Tibial artery (tissue), 4 donors: ENCODE measurements around the gene CSNK1G2.

Source experiments
- DNase-seq, 2 donors: peaks; one replicate each; pipeline ENCODE4 v3.0.0-alpha.2; 2019
- H3K27ac ChIP-seq, 2 donors: fragments of 200-600 bp; sonication (generic) in 1 of 2; 1 replicate in 1 of 2; 2 replicates in 1 of 2; pipeline ENCODE4 v1.5.1; 2018 to 2019; ENCODE audit warnings: mild to moderate bottlenecking in 1 of 2
- H3K27me3 ChIP-seq, 2 donors: fragments of 200-600 bp; sonication (generic) in 1 of 2; one replicate each; pipeline versions ENCODE4 v1.5.1 to v1.6.0; 2016 to 2019
- H3K36me3 ChIP-seq, 3 donors: fragments of 200-600 bp; sonication (generic) in 2 of 3; one replicate each; pipeline ENCODE4 v1.5.1; 2016 to 2019; ENCODE audit warnings: mild to moderate bottlenecking in 2 of 3
- H3K4me1 ChIP-seq, 4 donors: fragments of 200-600 bp; sonication (generic) in 2 of 4; 1 replicate in 3 of 4; 2 replicates in 1 of 4; pipeline ENCODE4 v1.5.1; 2016 to 2019
- H3K4me3 ChIP-seq, 2 donors: fragments of 200-600 bp; sonication (generic) in 1 of 2; 1 replicate in 1 of 2; 2 replicates in 1 of 2; pipeline ENCODE4 v1.5.1; 2018 to 2019; ENCODE audit warnings: mild to moderate bottlenecking in 2 of 2
- H3K9me3 ChIP-seq, 3 donors: fragments of 200-600 bp; sonication (generic) in 1 of 3; one replicate each; pipeline ENCODE4 v1.5.1; 2016 to 2019
- intact Hi-C: fragments of 100-400 bp; cut with DNase I; formaldehyde crosslinking; loops from one replicate; pipeline ENCODE4 v1.15.0; 2023; ENCODE audit warnings: low total_unique reads
- TF ChIP-seq, protein P1 (sequence below), 2 experiments: fragments of 200-600 bp in 1 of 2; fragments of 450-650 bp in 1 of 2; IDR thresholded peaks; one replicate each; pipeline ENCODE4 v1.5.1; 2017 to 2019; ENCODE audit warnings: antibody characterized with exemption in 2 of 2, mild to moderate bottlenecking in 1 of 2, moderate library complexity in 1 of 2

The CSNK1G2 gene

DNA sequence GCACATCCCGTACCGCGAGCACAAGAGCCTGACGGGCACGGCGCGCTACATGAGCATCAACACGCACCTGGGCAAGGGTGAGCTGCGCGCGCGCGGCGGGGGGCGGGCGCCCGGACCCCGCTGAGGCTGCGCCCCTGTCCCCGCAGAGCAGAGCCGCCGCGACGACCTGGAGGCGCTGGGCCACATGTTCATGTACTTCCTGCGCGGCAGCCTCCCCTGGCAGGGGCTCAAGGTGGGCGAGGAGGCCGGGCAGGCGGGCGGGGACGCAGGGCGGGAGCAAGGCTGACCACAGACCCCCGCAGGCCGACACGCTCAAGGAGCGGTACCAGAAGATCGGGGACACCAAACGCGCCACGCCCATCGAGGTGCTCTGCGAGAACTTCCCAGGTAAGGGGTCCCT, 38.0 kb downstream of the CSNK1G2 start:
- intact Hi-C loops: no loop called here
- no peak overlapping the region for H3K4me3 ChIP-seq
- no peaks in the 10 kb centered on the region for H3K9me3 ChIP-seq
- H3K27ac ChIP-seq: no peak overlapping the region
- no peaks in the 10 kb centered on the region for H3K4me1 ChIP-seq
- peaks cover 41 to 87% (median 55%) of the 10 kb centered on the region in 3 donors for H3K36me3 ChIP-seq
- no peak for DNase-seq
- H3K27me3 ChIP-seq: no peaks in the 10 kb centered on the region
- TF ChIP-seq, protein P1, sequence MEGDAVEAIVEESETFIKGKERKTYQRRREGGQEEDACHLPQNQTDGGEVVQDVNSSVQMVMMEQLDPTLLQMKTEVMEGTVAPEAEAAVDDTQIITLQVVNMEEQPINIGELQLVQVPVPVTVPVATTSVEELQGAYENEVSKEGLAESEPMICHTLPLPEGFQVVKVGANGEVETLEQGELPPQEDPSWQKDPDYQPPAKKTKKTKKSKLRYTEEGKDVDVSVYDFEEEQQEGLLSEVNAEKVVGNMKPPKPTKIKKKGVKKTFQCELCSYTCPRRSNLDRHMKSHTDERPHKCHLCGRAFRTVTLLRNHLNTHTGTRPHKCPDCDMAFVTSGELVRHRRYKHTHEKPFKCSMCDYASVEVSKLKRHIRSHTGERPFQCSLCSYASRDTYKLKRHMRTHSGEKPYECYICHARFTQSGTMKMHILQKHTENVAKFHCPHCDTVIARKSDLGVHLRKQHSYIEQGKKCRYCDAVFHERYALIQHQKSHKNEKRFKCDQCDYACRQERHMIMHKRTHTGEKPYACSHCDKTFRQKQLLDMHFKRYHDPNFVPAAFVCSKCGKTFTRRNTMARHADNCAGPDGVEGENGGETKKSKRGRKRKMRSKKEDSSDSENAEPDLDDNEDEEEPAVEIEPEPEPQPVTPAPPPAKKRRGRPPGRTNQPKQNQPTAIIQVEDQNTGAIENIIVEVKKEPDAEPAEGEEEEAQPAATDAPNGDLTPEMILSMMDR (IDR thresholded peaks at IDR 0.05): no peak

- Histone ChIP-seq H3K9me3 (no peaks in the 10 kb centered on the region), H3K4me3 (no peak overlapping the region), H3K27ac (no peak overlapping the region), H3K4me1 (no peaks in the 10 kb centered on the region), H3K36me3 (peaks cover 41 to 89% (median 58%) of the 10 kb centered on the region in 3 donors), H3K27me3 (no peaks in the 10 kb centered on the region)
- intact Hi-C loops: no loop called here
- DNase-seq: no peak
- TF ChIP-seq, protein P1 (IDR thresholded peaks at IDR 0.05): no peak
These were observed 38.7 kb downstream of the CSNK1G2 start for GRCh38 chr19:1979642-1980041.

- TF ChIP-seq, protein P1 (IDR thresholded peaks at IDR 0.05): no peak
- intact Hi-C loops: no loop called here
- DNase-seq: no peak
- Histone ChIP-seq H3K27me3 (no peaks in the 10 kb centered on the region), H3K4me1 (no peaks in the 10 kb centered on the region), H3K4me3 (no peak overlapping the region), H3K36me3 (peaks cover 47 to 89% (median 60%) of the 10 kb centered on the region in 3 donors), H3K27ac (no peak overlapping the region), H3K9me3 (no peaks in the 10 kb centered on the region)
These were observed 39.3 kb downstream of the CSNK1G2 start for GRCh38 chr19:1980091-1980808.

GRCh38 chr19:1980809-1981181, 39.8 kb downstream of the CSNK1G2 start:
- no peaks in the 10 kb centered on the region for H3K27me3 ChIP-seq
- no peak overlapping the region for H3K4me3 ChIP-seq
- DNase-seq: no peak
- no peaks in the 10 kb centered on the region for H3K9me3 ChIP-seq
- intact Hi-C loops: no loop called here
- H3K36me3 ChIP-seq: peaks cover 53 to 89% (median 60%) of the 10 kb centered on the region in 3 donors
- no peak overlapping the region for H3K27ac ChIP-seq
- H3K4me1 ChIP-seq: no peaks in the 10 kb centered on the region
- TF ChIP-seq, protein P1 (IDR thresholded peaks at IDR 0.05): no peak

GRCh38 chr19:1981253-1981652, 40.3 kb downstream of the CSNK1G2 start:
- peaks cover 57 to 89% (median 63%) of the 10 kb centered on the region in 3 donors for H3K36me3 ChIP-seq
- DNase-seq: no peak

More at GRCh38 chr19:1981253-1981652, 40.3 kb downstream of the CSNK1G2 start:
- intact Hi-C loops: no loop called here
- TF ChIP-seq, protein P1 (IDR thresholded peaks at IDR 0.05): no peak
- Histone ChIP-seq H3K27me3 (no peaks in the 10 kb centered on the region), H3K4me1 (no peaks in the 10 kb centered on the region), H3K4me3 (no peak overlapping the region), H3K9me3 (no peaks in the 10 kb centered on the region), H3K27ac (no peak overlapping the region)
